Adrenal gland (tissue), 5 donors: ENCODE data around the gene BUD31.

Experiments
- POLR2A ChIP-seq, 2 donors: fragments of 450-650 bp; IDR thresholded peaks; one replicate each; pipeline ENCODE4 v1.6.1; 2017; ENCODE audit warnings: antibody characterized with exemption in 2 of 2, mild to moderate bottlenecking in 2 of 2, moderate library complexity in 1 of 2
- TF ChIP-seq, protein P1 (sequence below), 6 experiments: fragments of 450-650 bp in 4 of 6; fragments of 200-600 bp in 2 of 6; sonication (generic) in 1 of 6; IDR thresholded peaks; 1 replicate in 5 of 6; 2 replicates in 1 of 6; pipeline versions ENCODE4 v1.5.1 to v1.8.0; 2016 to 2021; ENCODE audit warnings: antibody characterized with exemption in 6 of 6, mild to moderate bottlenecking in 2 of 6, moderate library complexity in 1 of 6
- donor health status: DM: no; HTN: no; CAD: no.

DNA sequence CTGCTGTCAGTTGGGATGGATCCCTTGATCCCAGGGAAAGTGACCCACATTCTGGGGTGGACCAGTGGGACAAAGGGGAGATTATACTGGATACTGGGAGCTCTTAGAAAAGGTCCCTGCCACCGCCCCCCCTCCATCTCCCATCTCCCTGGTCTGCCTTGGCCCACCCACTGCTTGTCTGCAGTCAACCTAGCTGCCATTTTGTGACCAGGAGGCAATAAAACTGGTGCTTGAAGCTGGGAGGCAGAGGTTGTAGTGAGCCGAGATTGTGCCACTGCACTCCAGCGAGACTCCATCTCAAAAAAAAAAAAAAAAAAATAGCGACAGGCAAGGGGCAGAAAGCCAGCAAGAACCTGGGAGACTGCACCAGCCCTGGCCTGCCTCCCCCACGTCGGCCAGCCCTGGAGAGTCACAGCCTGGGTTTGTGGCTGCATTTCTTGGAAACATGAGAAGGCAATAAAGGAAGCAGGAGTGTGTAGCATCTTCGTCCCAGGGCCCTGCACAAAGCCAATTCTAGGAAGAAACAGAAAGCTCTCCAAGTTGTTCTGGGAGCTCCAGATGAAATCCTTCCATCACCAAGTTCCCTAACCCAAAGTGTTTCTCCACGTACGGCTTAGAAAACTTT lies 38.9 kb upstream of the BUD31 start:
- TF ChIP-seq, protein P1, sequence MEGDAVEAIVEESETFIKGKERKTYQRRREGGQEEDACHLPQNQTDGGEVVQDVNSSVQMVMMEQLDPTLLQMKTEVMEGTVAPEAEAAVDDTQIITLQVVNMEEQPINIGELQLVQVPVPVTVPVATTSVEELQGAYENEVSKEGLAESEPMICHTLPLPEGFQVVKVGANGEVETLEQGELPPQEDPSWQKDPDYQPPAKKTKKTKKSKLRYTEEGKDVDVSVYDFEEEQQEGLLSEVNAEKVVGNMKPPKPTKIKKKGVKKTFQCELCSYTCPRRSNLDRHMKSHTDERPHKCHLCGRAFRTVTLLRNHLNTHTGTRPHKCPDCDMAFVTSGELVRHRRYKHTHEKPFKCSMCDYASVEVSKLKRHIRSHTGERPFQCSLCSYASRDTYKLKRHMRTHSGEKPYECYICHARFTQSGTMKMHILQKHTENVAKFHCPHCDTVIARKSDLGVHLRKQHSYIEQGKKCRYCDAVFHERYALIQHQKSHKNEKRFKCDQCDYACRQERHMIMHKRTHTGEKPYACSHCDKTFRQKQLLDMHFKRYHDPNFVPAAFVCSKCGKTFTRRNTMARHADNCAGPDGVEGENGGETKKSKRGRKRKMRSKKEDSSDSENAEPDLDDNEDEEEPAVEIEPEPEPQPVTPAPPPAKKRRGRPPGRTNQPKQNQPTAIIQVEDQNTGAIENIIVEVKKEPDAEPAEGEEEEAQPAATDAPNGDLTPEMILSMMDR (IDR thresholded peaks at IDR 0.05): no peak
- no peak for TF ChIP-seq POLR2A (IDR thresholded peaks at IDR 0.05)
